Keratinocyte (primary cell): ENCODE data around the gene ZC3H4. TPM values are rescaled to one million over a fixed set of nuclear protein-coding genes. Genes with fewer than 3 reads are reported as not detected.

Experiments
- DNase-seq: peaks from one replicate; pipeline ENCODE4 v3.0.0-alpha.2; 2011; ENCODE audit warnings: low read depth, missing footprints, low spot score
- FAIRE-seq: peaks from 2 replicates; lab custom pipeline; 2011; peaks lifted over from hg19 to GRCh38; lab: Jason Lieb, UNC
- H2AFZ ChIP-seq: 2 replicates; pipeline ENCODE4 v1.6.0; 2012; ENCODE audit warnings: low read length, control low read depth, inconsistent platforms; ENCODE audit not compliant: control insufficient read depth
- H3K27ac ChIP-seq: 2 replicates; pipeline ENCODE4 v1.5.1; 2011; ENCODE audit warnings: low read length; ENCODE audit not compliant: control insufficient read depth, insufficient read depth
- H3K27me3 ChIP-seq: 3 replicates; pipeline ENCODE4 v1.6.0; 2011; ENCODE audit warnings: low read length; ENCODE audit not compliant: control insufficient read depth, insufficient read depth; ENCODE audit errors: extremely low read depth
- H3K36me3 ChIP-seq, 2 experiments: 2 replicates in 1 of 2; 3 replicates in 1 of 2; pipeline ENCODE4 v1.5.1; 2011; ENCODE audit warnings: low read length in 2 of 2, mild to moderate bottlenecking in 1 of 2; ENCODE audit not compliant: control insufficient read depth in 2 of 2, insufficient read depth in 2 of 2; ENCODE audit errors: extremely low read depth in 1 of 2
- H3K4me1 ChIP-seq: 3 replicates; pipeline ENCODE4 v1.5.1; 2011; ENCODE audit warnings: low read length; ENCODE audit not compliant: control insufficient read depth, insufficient read depth; ENCODE audit errors: extremely low read depth
- H3K4me2 ChIP-seq: 3 replicates; pipeline ENCODE4 v1.6.0; 2011; ENCODE audit warnings: low read depth, low read length; ENCODE audit not compliant: control insufficient read depth, insufficient read depth; ENCODE audit errors: extremely low read depth
- H3K4me3 ChIP-seq, 3 experiments: fragments of 200-600 bp in 1 of 3; sonication (generic) in 1 of 3; 2 replicates in 2 of 3; 3 replicates in 1 of 3; pipeline ENCODE4 v1.5.1; 2011 to 2016; ENCODE audit warnings: low read length in 3 of 3, mild to moderate bottlenecking in 3 of 3, control low read depth in 2 of 3, inconsistent platforms in 1 of 3, low read depth in 1 of 3, mixed read lengths in 1 of 3, mixed run types in 1 of 3, moderate library complexity in 1 of 3; ENCODE audit not compliant: control insufficient read depth in 2 of 3, insufficient read depth in 2 of 3; ENCODE audit errors: extremely low read depth in 1 of 3
- H3K79me2 ChIP-seq: 2 replicates; pipeline ENCODE4 v1.6.0; 2012; ENCODE audit warnings: low read length; ENCODE audit not compliant: control insufficient read depth, insufficient read depth
- H3K9ac ChIP-seq: 3 replicates; pipeline ENCODE4 v1.6.0; 2011; ENCODE audit warnings: low read length; ENCODE audit not compliant: control insufficient read depth, insufficient read depth; ENCODE audit errors: extremely low read depth
- H3K9me1 ChIP-seq: 3 replicates; pipeline ENCODE4 v1.6.0; 2011; ENCODE audit warnings: low read length; ENCODE audit not compliant: control insufficient read depth, insufficient read depth; ENCODE audit errors: extremely low read depth
- H3K9me3 ChIP-seq: 2 replicates; pipeline ENCODE4 v1.5.1; 2012; ENCODE audit warnings: low read depth, low read length; ENCODE audit not compliant: control insufficient read depth
- H4K20me1 ChIP-seq: 3 replicates; pipeline ENCODE4 v1.6.0; 2011; ENCODE audit warnings: low read length; ENCODE audit not compliant: control insufficient read depth, insufficient read depth; ENCODE audit errors: extremely low read depth
- CTCF ChIP-seq, 3 experiments: IDR thresholded peaks in 1 of 3; conservative IDR thresholded peaks in 1 of 3; optimal IDR thresholded peaks in 1 of 3; 2 replicates in 2 of 3; 3 replicates in 1 of 3; pipeline versions ENCODE3 to v1.5.1; 2011; ENCODE audit warnings: low read length in 3 of 3, mild to moderate bottlenecking in 3 of 3, moderate library complexity in 2 of 3, control low read depth in 1 of 3, inconsistent platforms in 1 of 3; ENCODE audit not compliant: insufficient read depth in 2 of 3; ENCODE audit errors: extremely low read depth in 1 of 3
- EZH2 ChIP-seq: IDR thresholded peaks from one replicate; pipeline ENCODE4 v1.6.1; 2012; ENCODE audit warnings: inconsistent platforms, mild to moderate bottlenecking, low read length, moderate library complexity
- dilution Hi-C: fragments of 300-500 bp; cut with MboI; formaldehyde crosslinking; loops from one replicate; pipeline ENCODE4 v1.7.0; 2020; ENCODE audit warnings: low sequenced_read_pairs; ENCODE audit not compliant: extremely low pct_ligation_motif_present
- polyA plus RNA-seq, 5 experiments: library from polyadenylated mRNA; depleted of rRNA in 3 of 5; stranded (reverse) in 3 of 5; stranded (forward) in 1 of 5; unstranded in 1 of 5; fragments of >200 nt; gene quantifications; 1 replicate in 1 of 5; 2 replicates in 3 of 5; 3 replicates in 1 of 5; pipeline versions ENCODE4 v1.2.1 to v1.2.3, GENCODE V29; 2011 to 2012; ENCODE audit warnings: missing spikeins in 2 of 5, low read depth in 1 of 5, low replicate concordance in 1 of 5

Gene ZC3H4
- polyA plus RNA-seq, 1 donor (not counting 4 experiments of a cell fraction or from before 2014, with no cell fraction given): 5.6 TPM

DNA sequence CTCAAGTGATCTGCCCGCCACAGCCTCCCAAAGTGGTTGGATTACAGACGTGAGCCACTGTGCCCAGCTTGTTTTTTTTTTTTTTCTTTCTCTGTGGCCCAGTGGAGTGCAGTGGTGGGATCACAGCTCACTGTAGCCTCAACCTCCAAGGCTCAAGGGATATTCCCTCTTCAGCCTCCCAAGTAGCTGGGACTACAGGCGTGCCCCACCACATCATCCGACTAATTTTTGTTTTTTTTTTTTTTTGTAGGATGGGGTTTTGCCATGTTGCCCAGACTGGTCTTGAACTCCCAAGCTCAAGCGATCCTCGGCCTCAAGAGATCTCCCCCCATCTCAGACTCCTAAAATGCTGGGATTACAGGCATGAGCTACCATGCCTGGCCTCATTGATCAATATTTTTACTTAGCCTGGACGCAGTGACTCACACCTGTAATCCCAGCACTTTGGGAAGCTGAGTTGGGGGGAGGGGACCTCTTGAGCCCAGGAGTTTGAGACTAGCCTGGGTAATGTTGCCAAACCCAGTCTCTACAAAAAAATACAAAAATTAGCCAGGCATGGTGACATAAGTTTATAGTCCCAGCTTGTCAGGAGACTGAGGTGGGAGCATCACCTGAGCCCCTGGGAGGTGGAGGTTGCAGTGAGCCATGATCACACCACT lies 18.7 kb upstream of the ZC3H4 start:
- H3K27me3 ChIP-seq: no peaks in the 10 kb centered on the region
- TF ChIP-seq EZH2: no peak
- no peak for TF ChIP-seq CTCF (optimal IDR thresholded peaks at IDR 0.05 in 1 of 3, IDR thresholded peaks at IDR 0.05 in 1 of 3, conservative IDR thresholded peaks at IDR 0.05 in 1 of 3; ENCODE audit: extremely low read depth in 1 of 3, insufficient read depth in 2 of 3, low read length in 3 of 3)
- H3K4me2 ChIP-seq: peak overlapping the region; percentile 50
- H3K9me3 ChIP-seq: no peaks in the 10 kb centered on the region
- peaks cover 6% of the 10 kb centered on the region for H3K4me1 ChIP-seq
- no peak overlapping the region for H3K9ac ChIP-seq
- no peak for FAIRE-seq
- peaks cover 8% of the 10 kb centered on the region for H4K20me1 ChIP-seq
- no peak overlapping the region for H2AFZ ChIP-seq
- H3K27ac ChIP-seq: no peak overlapping the region
- dilution Hi-C loops: no loop called here
- no peak overlapping the region for H3K4me3 ChIP-seq
- no peak for DNase-seq
- H3K79me2 ChIP-seq: peaks cover 64% of the 10 kb centered on the region
- H3K36me3 ChIP-seq: peaks cover 0 to 2% of the 10 kb centered on the region in 2 experiments
- H3K9me1 ChIP-seq: no peaks in the 10 kb centered on the region

GRCh38 chr19:47130589-47131227 lies 17.1 kb upstream of the ZC3H4 start, which contains the start of gene SAE1:
Gene SAE1, plus strand, starts transcription at chr19:47130835. Its CDS starts 96 bp downstream, at chr19:47130931.
- dilution Hi-C loops: no loop called here
- no peaks in the 10 kb centered on the region for H3K27me3 ChIP-seq
- H3K9me3 ChIP-seq: no peaks in the 10 kb centered on the region
- H3K27ac ChIP-seq: peak within 1 kb of the TSS; percentile 78
- no peaks in the 10 kb centered on the region for H3K9me1 ChIP-seq
- peaks cover 0 to 2% of the 10 kb centered on the region in 2 experiments for H3K36me3 ChIP-seq
- DNase-seq (peak; percentile 87), FAIRE-seq (peak; percentile 87)
- H3K4me1 ChIP-seq: peaks cover 6% of the 10 kb centered on the region
- peaks cover 7% of the 10 kb centered on the region for H4K20me1 ChIP-seq
- peak; percentile 34 to 74 (median 61) for TF ChIP-seq CTCF (optimal IDR thresholded peaks at IDR 0.05 in 1 of 3, IDR thresholded peaks at IDR 0.05 in 1 of 3, conservative IDR thresholded peaks at IDR 0.05 in 1 of 3; ENCODE audit: extremely low read depth in 1 of 3, insufficient read depth in 2 of 3, low read length in 3 of 3)
- no peak for TF ChIP-seq EZH2
- H3K4me2 ChIP-seq: peak within 1 kb of the TSS; percentile 58
- H3K9ac ChIP-seq: peak within 1 kb of the TSS; percentile 89
- peaks cover 48% of the 10 kb centered on the region for H3K79me2 ChIP-seq
- peak within 1 kb of the TSS; percentile 78 to 89 (median 79) for H3K4me3 ChIP-seq
- H2AFZ ChIP-seq: peak within 1 kb of the TSS; percentile 87
